SK-N-MC (cell line): ENCODE measurements around the gene TMEM119.

Source experiments
- EZH2 ChIP-seq: fragments of 200-600 bp; sonication (generic); IDR thresholded peaks from one replicate; pipeline ENCODE4 v1.6.1; 2017; ENCODE audit warnings: antibody characterized with exemption
- POLR2AphosphoS5 ChIP-seq: IDR thresholded peaks from 2 replicates; pipeline ENCODE4 v1.6.1; 2012; ENCODE audit warnings: mild to moderate bottlenecking, low read depth, low read length, borderline replicate concordance

DNA sequence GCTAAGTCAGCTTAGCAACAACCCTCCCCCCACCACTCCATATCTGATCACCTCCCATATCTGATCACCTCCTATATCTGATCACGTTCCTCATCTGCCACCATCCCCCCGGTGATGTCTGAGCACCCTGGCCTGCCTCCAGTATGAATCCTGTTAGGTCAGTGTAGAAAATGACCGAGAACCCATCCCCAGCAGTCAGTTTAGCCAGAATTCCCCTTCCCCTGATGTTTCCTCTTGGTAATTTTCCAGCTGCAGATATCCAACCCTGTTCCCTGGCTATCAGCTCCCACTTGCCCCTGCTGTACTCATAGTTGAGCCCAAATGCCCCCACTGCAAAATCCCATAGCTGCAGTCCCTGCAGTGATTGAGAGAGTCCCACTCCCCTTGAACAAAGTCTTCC lies 23.3 kb upstream of the TMEM119 start:
- TF ChIP-seq POLR2AphosphoS5 (no peak), EZH2 (no peak)
